GM12878 (cell line): ENCODE results near the gene PLAC1. TPM values are rescaled to one million over a fixed set of nuclear protein-coding genes. Genes with fewer than 3 reads are reported as not detected.

ENCODE experiments used
- ATAC-seq: fragments of 200-7000 bp; cut with Tn5 transposase; 3 replicates; pipeline ENCODE4 v1.9.1; 2020; ENCODE audit warnings: mild to moderate bottlenecking, moderate library complexity
- BruUV-seq: library from RNA; stranded (reverse); fragments of 400-500 nt; replicated peaks from 2 replicates; lab custom pipeline; 2021; lab: Mats Ljungman, UMichigan
- CTCF ChIA-PET: fragments of 300-600 bp; sonication (Branson Sonifier 250); formaldehyde crosslinking; extraction: SDS; loops from one replicate; lab custom pipeline; 2021; ENCODE audit warnings: inconsistent platforms; lab: Yijun Ruan, JAX
- POLR2A ChIA-PET: fragments of 350-600 bp; formaldehyde crosslinking; extraction: SDS; loops from one replicate; lab custom pipeline; 2021; ENCODE audit warnings: inconsistent platforms; lab: Charles Lee
- RAD21 ChIA-PET: fragments of 300-600 bp; sonication (Branson Sonifier 250); formaldehyde crosslinking; loops from one replicate; lab custom pipeline; 2023; ENCODE audit warnings: antibody characterized with exemption; ENCODE audit not compliant: unreplicated experiment; lab: Charles Lee
- SMC1A ChIA-PET: fragments of 300-600 bp; sonication (Branson Sonifier 250); formaldehyde crosslinking; loops from one replicate; lab custom pipeline; 2023; ENCODE audit not compliant: unreplicated experiment, uncharacterized antibody; lab: Charles Lee
- DNase-seq: peaks from one replicate; pipeline ENCODE4 v3.0.0-alpha.2; 2011; ENCODE audit warnings: low read depth, low spot score
- FAIRE-seq: peaks from 3 replicates; lab custom pipeline; 2011; peaks lifted over from hg19 to GRCh38; lab: Jason Lieb, UNC
- H2AFZ ChIP-seq: 2 replicates; pipeline ENCODE4 v1.6.0; 2011; ENCODE audit warnings: low read depth, low read length, control low read depth; ENCODE audit not compliant: control insufficient read depth
- H3K27ac ChIP-seq: 2 replicates; pipeline ENCODE4 v1.5.1; 2011; ENCODE audit warnings: control low read depth; ENCODE audit not compliant: control insufficient read depth, insufficient read depth
- H3K27me3 ChIP-seq, 2 experiments: replicated peaks in 1 of 2; 2 replicates each; pipeline versions ENCODE4 v1.6.0 to v1.6.1; 2011; ENCODE audit warnings: low read length in 1 of 2; ENCODE audit not compliant: control insufficient read depth in 2 of 2, insufficient read depth in 2 of 2
- H3K36me3 ChIP-seq, 2 experiments: 2 replicates each; pipeline ENCODE4 v1.5.1; 2011; ENCODE audit warnings: low read length in 1 of 2; ENCODE audit not compliant: control insufficient read depth in 2 of 2, insufficient read depth in 2 of 2
- H3K4me1 ChIP-seq: 2 replicates; pipeline ENCODE4 v1.6.1; 2011; ENCODE audit warnings: mild to moderate bottlenecking, low read length, moderate library complexity, mixed read lengths; ENCODE audit not compliant: control insufficient read depth, insufficient read depth
- H3K4me2 ChIP-seq: 2 replicates; pipeline ENCODE4 v1.6.0; 2011; ENCODE audit warnings: control low read depth; ENCODE audit not compliant: control insufficient read depth, insufficient read depth
- H3K4me3 ChIP-seq: fragments of 200-600 bp; sonication (generic); 2 replicates; pipeline ENCODE4 v1.5.1; 2016
- H3K79me2 ChIP-seq: 2 replicates; pipeline ENCODE4 v1.6.0; 2011; ENCODE audit warnings: low read length; ENCODE audit not compliant: control insufficient read depth, insufficient read depth
- H3K9ac ChIP-seq: 2 replicates; pipeline ENCODE4 v1.8.0; 2011; ENCODE audit warnings: low read length, control low read depth, mixed read lengths; ENCODE audit not compliant: control insufficient read depth, insufficient read depth
- H3K9me3 ChIP-seq: replicated peaks from 3 replicates; pipeline ENCODE4 v1.5.1; 2011; ENCODE audit warnings: mild to moderate bottlenecking, low read length; ENCODE audit not compliant: control insufficient read depth, insufficient read depth
- H4K20me1 ChIP-seq: 2 replicates; pipeline ENCODE4 v1.6.0; 2011; ENCODE audit not compliant: control insufficient read depth, insufficient read depth
- GATAD2B ChIP-seq: fragments of 450-650 bp; conservative IDR thresholded peaks from 2 replicates; pipeline ENCODE4 v1.6.1; 2017; ENCODE audit warnings: low read depth, mild to moderate bottlenecking, moderate library complexity
- HDAC6 ChIP-seq: fragments of 200-600 bp; sonication (generic); IDR thresholded peaks from one replicate; pipeline ENCODE4 v1.8.0; 2017; ENCODE audit warnings: antibody characterized with exemption; ENCODE audit not compliant: unreplicated experiment
- RELB ChIP-seq: fragments of 450-650 bp; IDR thresholded peaks from 2 replicates; pipeline ENCODE4 v1.6.1; 2017; ENCODE audit warnings: low read depth, mild to moderate bottlenecking, moderate library complexity
- RUNX3 ChIP-seq: IDR thresholded peaks from 2 replicates; pipeline ENCODE4 v1.6.1; 2012; ENCODE audit warnings: low read length, inconsistent platforms
- SMAD1 ChIP-seq: fragments of 450-650 bp; IDR thresholded peaks from 2 replicates; pipeline ENCODE4 v1.6.1; 2018; ENCODE audit warnings: mild to moderate bottlenecking, low read depth; ENCODE audit not compliant: partially characterized antibody
- SP1 ChIP-seq: IDR thresholded peaks from one replicate; pipeline ENCODE4 v1.6.1; 2011; ENCODE audit warnings: low read depth, low read length
- TCF12 ChIP-seq: IDR thresholded peaks from 2 replicates; pipeline ENCODE4 v1.6.1; 2011; ENCODE audit warnings: low read depth, mild to moderate bottlenecking, low read length
- USF2 ChIP-seq: IDR thresholded peaks from 2 replicates; pipeline ENCODE4 v1.6.1; 2011; ENCODE audit warnings: low read depth, low read length, improper control_type of control experiment, borderline replicate concordance
- WRNIP1 ChIP-seq: IDR thresholded peaks from 2 replicates; pipeline ENCODE4 v1.6.1; 2011; ENCODE audit warnings: low read depth, low read length, improper control_type of control experiment, borderline replicate concordance
- ZBTB11 ChIP-seq: fragments of 450-650 bp; formaldehyde crosslinking; IDR thresholded peaks from 2 replicates; pipeline ENCODE4 v1.5.0; 2022; ENCODE audit warnings: mild to moderate bottlenecking, missing genetic modification characterization
- WGBS: methylation state at CpG from one replicate; pipeline ENCODE4 v1.1.6; 2016; ENCODE audit warnings: low lambda C conversion rate; ENCODE audit not compliant: insufficient replicate concordance, insufficient coverage; ENCODE audit errors: missing lambda C conversion rate; 5-methylcytosine and 5-hydroxymethylcytosine counted together
- in situ Hi-C: fragments of 300-500 bp; cut with MboI; formaldehyde crosslinking; loops from 9 replicates; pipeline ENCODE4 v1.14.3; 2018; ENCODE audit warnings: mixed read lengths
- intact Hi-C: fragments of 100-400 bp; cut with micrococcal nuclease; formaldehyde crosslinking; loops from one replicate; pipeline ENCODE4 v1.14.2; 2022; ENCODE audit not compliant: unreplicated experiment
- polyA plus RNA-seq, 11 experiments: library from polyadenylated mRNA; depleted of rRNA in 4 of 11; unstranded in 6 of 11; stranded (reverse) in 5 of 11; fragments of >200 nt; fragmentation: Nextera tagmentation in 4 of 11; fragmentation: Illumina TruSeq in 1 of 11; extraction: Ambion mirVana in 4 of 11; extraction: Trizol in 1 of 11; gene quantifications; 1 replicate in 1 of 11; 2 replicates in 10 of 11; pipeline versions ENCODE4 v1.2.1 to v1.2.3, GENCODE V29; 2011 to 2016; ENCODE audit warnings: inconsistent platforms in 2 of 11, missing spikeins in 2 of 11, low read depth in 1 of 11
- total RNA-seq, 4 experiments: library from RNA; depleted of rRNA in 3 of 4; stranded (reverse); fragments of >200 nt in 3 of 4; fragmentation: Illumina TruSeq in 1 of 4; extraction: Trizol in 1 of 4; gene quantifications; 2 replicates each; pipeline versions ENCODE4 v1.2.1 to v1.2.3, GENCODE V29; 2013 to 2021

The PLAC1 gene
- total and polyA plus RNA-seq, 10 of the 15 experiments (the other 5 are each of a cell fraction or from before 2014, with no cell fraction given), result 0.05 to 0.42 (median 0.17) TPM; not detected in 5

DNA sequence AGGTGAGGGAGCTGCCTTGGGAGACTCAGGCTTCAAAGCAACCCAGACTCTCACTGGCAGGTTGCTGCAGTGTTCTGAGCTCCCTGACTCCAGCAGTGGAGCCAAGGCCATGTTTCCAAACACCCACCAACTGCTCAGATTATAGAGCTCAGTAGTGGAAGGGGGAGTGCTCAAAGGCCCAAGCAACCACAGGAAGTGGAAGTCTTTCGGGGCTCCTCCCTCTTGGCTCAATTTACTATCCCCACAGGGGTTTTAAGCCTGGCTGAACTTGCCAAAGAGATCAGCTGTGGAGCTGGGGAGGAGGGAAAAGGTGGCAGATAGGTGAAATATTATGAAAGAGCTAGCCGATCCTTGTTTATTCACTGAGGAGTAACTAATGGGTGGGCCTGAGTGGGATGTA lies 115.8 kb downstream of the PLAC1 start (continued):
- TF ChIP-seq RELB (no peak), RUNX3 (0 out of 2 replicates have a peak, but pooled peaks have one; percentile 10)

DNA sequence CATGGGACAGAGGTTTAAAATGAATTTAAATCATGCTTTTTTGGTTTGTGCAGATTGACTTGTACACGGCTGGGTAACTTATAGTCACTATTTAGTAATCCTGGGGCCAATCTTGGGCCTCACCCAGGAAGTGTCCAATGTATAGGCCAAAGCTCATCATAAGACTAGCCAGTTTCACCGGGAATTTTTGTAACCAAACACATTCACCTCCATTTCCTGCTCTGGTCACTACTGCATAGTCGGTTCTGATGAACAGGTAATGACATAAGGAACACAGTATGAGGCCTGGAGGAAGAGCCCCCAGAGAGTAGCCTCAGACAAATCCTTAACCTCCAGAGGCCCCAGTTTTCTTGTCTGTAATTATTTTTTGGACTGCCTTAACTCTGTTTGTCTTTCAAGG lies 116.4 kb downstream of the PLAC1 start:
- Histone ChIP-seq H3K4me1 (no peaks in the 10 kb centered on the region), H3K79me2 (no peaks in the 10 kb centered on the region), H3K36me3 (no peaks in the 10 kb centered on the region), H3K9ac (no peak overlapping the region), H2AFZ (no peak overlapping the region), H3K4me2 (no peak overlapping the region), H4K20me1 (no peaks in the 10 kb centered on the region), H3K27ac (no peak overlapping the region), H3K9me3 (no peaks in the 10 kb centered on the region; the same call in 2 of the 3 replicates), H3K27me3 (no peaks in the 10 kb centered on the region), H3K4me3 (no peak overlapping the region)
- no peak for TF ChIP-seq TCF12
- no peak for TF ChIP-seq GATAD2B
- ChIA-PET POLR2A (interaction anchor here (0.6 kb wide), 1 partner anchor 445 kb away, joined by 3 read pairs; no protein-coding TSS in a partner anchor), CTCF (interaction anchor here (1.0 kb wide), 1 partner anchor 22 kb away, joined by 3 read pairs; no protein-coding TSS in a partner anchor), RAD21 (no interaction called here), SMC1A (no interaction called here)
- in situ Hi-C loops (no loop called here), intact Hi-C loops (no loop called here)
- no peak for DNase-seq
- no peak for FAIRE-seq
- no TSS peak for BruUV-seq
- 34% methylated on average over 3 of the region's 3 CpGs for WGBS
- ATAC-seq, result no peak

DNA sequence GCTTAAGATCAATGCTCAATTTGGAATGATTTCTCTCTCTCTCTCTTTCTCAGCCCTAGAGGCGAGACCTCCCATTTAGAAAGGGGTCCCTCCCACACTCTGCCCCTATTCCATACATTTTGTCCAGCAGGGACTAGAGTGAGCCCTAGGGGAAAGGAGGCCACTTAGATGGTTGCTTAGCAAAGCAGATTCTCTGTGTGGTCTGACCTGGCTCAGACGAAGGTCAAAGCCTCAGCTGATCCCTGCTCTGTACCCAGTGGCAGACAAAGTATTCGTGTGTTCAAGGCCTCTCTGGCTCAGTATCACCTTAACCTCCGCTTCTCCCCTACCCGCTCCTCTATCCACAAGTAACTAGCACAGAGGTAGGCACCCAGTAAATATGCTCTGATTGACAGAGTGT lies 120.0 kb downstream of the PLAC1 start:
- H4K20me1 ChIP-seq, result no peaks in the 10 kb centered on the region
- no peak overlapping the region for H3K4me3 ChIP-seq
- FAIRE-seq, result no peak
- H3K4me2 ChIP-seq, result no peak overlapping the region
- no peak for DNase-seq
- RAD21 ChIA-PET, result no interaction called here
- POLR2A ChIA-PET, result no interaction called here
- no peaks in the 10 kb centered on the region for H3K4me1 ChIP-seq
- H3K9ac ChIP-seq, result no peak overlapping the region
- SMC1A ChIA-PET, result no interaction called here
- BruUV-seq, result no TSS peak
- in situ Hi-C loops, result no loop called here
- CTCF ChIA-PET, result no interaction called here
- WGBS, result 25% methylated on average over 5 of the region's 5 CpGs
- ATAC-seq, result no peak
- H3K27me3 ChIP-seq, result no peaks in the 10 kb centered on the region
- intact Hi-C loops, result no loop called here
- no peaks in the 10 kb centered on the region for H3K79me2 ChIP-seq
- no peak overlapping the region for H2AFZ ChIP-seq
- no peaks in the 10 kb centered on the region for H3K9me3 ChIP-seq
- no peaks in the 10 kb centered on the region for H3K36me3 ChIP-seq
- H3K27ac ChIP-seq, result no peak overlapping the region
- TF ChIP-seq HDAC6 (no peak), USF2 (no peak), SP1 (no peak), WRNIP1 (no peak), ZBTB11 (no peak), SMAD1 (no peak)
